8988T (cell line): Measurements from ENCODE around the gene ADGRG6.
"Not testable (repeated sequence)": the region's sequence is repeated elsewhere in the genome, so short reads cannot be mapped to it uniquely, and the experiment has no call there.

Source experiments
- DNase-seq: peaks from one replicate; pipeline ENCODE4 v3.0.0; 2011

Gene ADGRG6

DNA sequence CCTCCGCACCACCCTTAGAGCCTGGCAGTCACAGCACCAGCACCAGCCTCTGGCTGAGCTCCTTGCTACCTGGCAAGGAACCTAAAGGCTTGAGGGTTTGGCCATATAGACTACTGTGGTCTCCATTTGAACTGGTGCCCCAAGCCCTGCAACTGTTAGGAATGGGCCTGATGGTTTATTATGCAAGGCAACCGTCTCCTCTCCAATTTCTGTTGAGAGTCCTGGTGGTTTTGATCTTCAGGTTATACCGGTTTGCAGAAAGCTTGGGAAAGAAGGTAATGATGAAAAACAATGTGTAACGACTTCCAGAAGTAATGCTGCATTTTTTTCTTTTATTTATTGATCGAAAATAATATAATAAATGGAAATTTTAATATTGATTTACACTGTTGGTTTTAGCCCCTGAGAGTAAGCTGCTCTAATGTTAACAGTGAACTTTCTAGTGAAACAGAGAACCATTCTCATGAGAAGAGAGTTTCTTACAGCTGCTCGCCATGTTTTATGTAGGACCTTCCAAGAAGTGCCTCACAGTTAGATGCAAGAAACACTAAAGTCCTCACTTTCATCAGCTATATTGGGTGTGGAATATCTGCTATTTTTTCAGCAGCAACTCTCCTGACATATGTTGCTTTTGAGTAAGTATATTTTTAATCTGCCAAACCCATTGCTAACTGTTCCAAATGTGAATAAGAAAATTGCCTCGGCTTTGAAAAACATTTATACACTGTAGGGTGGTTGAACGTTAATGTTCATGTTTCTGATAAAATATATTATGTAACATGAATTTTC lies 112.8 kb downstream of the ADGRG6 start:
- DNase-seq: no peak

DNA sequence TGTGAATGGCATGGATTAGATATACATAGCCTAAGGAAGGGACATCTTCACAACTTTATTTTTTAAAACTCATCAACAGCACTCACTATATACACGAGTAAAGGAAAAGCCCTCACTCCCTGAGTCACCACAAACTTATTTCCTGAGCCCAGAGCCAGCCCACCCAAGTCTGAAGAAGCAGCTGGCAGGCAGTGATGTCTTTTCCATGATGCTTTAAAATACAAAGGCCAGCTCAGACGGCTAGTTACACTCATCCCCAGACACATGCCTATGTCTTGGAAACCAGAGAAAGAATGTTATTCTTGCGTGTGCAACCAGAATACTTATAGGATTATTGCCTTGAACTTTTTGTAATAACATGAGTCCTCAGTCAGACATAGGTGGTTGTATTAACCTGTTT lies 114.4 kb downstream of the ADGRG6 start:
- no peak for DNase-seq

DNA sequence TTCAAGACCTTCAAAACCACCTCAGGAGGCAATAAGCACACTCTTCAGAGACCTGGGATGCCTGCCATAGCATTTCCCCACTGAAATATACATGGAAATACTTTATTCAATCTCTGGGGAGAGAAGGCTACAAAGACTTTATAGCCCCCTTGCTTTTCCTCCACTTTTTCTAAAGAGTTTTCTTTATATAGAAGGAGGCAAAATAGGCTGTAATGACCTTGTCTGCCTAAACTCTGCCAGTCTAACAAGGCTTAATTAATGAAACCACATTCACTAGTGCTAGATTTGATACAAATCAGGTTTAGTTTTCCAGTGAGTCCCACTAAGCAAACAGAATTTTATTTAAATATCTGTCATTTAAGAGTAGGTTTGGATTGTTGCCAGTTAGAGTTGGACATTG lies 114.9 kb downstream of the ADGRG6 start:
- DNase-seq: no peak

DNA sequence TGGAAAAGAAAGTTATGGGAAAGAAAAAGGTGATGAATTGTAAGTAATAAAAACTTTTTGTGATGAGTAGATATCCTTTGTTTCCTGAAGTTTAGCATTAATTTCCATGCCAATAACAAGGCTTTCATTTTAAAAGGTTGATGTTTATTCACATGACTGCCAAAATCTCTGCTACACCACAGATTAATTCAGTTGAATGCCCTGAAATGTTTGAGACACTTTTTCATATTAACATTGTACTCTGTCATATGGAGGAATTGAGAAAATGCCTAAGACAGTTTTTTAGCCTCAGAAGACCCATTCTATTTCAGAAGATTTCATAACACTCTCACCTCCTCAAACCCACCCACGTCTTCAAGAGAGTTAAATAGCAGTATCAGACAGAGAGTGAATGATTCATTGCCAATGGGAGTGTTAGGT lies 115.5 kb downstream of the ADGRG6 start:
- DNase-seq: no peak

GRCh38 chr6:142419071-142419470 lies 117.3 kb downstream of the ADGRG6 start:
- DNase-seq: no peak

DNA sequence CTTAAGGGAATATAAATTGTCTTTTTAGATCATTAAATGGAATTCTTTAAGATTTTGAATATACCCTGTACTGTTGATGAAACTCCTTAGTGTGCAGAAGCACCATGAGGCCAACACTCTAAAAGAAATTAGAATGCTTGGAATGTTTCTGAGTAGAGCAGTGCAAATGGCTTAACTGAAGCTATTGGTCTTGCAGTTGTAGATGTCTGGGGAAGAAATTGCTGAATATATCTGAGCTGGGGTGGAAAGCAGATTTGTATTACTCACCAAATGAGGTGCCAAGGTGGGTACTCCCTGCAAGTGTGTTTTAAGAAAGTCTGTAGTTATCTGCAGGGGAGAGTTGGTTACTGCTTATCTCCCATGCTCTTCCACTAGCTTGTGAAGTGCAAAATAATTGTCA lies 119.0 kb downstream of the ADGRG6 start:
- no peak for DNase-seq

- DNase-seq: no peak
These were observed 119.7 kb downstream of the ADGRG6 start for GRCh38 chr6:142421285-142422117.

GRCh38 chr6:142426444-142427132 lies 124.8 kb downstream of the ADGRG6 start:
- DNase-seq: not testable (repeated sequence)

DNA sequence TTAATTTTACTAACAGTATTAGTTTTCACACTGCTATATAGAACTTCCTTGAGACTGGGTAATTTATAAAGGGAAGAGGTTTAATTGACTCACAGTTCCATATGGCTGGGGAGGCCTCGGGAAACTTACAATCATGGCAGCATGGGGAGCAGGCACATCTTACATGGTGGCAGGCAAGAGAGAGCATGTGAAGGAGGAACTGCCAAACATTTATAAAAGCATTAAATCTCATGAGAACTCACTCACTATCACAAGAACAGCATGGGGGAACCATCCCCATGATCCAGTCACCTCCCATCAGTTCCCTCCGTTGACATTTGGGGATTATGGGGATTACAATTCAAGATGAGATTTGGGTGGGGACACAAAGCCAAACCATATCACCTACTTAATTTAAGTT lies 126.7 kb downstream of the ADGRG6 start:
- DNase-seq: not testable (repeated sequence)

GRCh38 chr6:142429195-142429594 lies 127.4 kb downstream of the ADGRG6 start:
- no peak for DNase-seq

- DNase-seq: no peak
These were observed 131.6 kb downstream of the ADGRG6 start for GRCh38 chr6:142433419-142433818.

DNA sequence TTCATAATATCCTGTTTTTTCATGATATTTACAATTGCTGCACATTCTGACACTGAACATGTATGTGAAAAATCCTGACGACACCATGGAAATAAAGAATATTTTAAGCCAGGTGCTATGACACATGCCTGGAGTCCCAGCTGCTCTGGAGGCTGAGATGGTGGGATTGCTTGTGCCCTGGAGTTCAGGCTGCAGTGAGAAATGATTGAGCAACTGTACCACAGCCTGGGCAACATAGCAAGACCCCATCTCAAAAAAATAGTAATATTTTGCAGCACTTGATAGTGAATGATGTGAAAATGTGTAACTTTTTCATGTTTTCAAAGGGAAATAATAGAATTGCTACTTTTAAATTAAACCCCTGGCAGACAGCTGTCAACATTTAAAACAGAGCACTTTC lies 137.1 kb downstream of the ADGRG6 start:
- DNase-seq: no peak

- DNase-seq: no peak
These were observed 138.9 kb downstream of the ADGRG6 start for GRCh38 chr6:142440600-142441293.

DNA sequence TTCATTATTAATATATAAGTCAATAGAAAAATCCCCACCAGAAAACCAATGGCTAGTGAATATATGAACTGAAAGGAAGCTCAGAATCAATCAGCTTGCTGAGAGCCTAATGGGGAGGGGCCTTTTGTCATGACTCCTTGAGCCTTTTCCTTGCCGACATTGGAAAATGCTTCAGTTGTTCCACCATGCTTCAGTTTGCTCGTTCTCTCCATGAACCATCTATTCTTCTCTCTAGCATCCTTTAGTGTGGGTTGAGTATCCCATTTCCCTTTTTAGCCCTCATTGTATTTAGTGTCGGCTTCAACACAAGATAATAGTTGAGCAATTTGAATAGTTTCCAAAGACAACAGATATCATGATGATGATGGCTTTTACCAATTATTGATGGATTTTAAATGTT lies 139.9 kb downstream of the ADGRG6 start:
- DNase-seq: no peak

DNA sequence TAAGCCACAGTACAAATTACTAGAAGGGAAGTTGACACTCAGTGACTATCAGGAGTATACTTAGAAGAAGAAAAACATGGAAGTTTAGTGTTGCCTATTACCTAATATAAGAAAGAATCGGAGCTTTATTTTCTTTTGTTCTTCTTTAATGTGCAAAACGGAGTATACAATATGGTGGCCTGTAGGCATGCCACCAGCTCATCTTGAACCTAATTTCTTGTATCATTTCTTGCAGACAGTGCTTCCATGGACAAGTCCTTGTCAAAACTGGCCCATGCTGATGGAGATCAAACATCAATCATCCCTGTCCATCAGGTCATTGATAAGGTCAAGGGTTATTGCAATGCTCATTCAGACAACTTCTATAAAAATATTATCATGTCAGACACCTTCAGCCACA lies 141.3 kb downstream of the ADGRG6 start:
- DNase-seq: no peak

- DNase-seq: no peak
These were observed 141.7 kb downstream of the ADGRG6 start for GRCh38 chr6:142443532-142443931.

GRCh38 chr6:142444376-142444775 lies 142.6 kb downstream of the ADGRG6 start:
- no peak for DNase-seq

- no peak for DNase-seq
These were observed 143.1 kb downstream of the ADGRG6 start for GRCh38 chr6:142444881-142445301.

DNA sequence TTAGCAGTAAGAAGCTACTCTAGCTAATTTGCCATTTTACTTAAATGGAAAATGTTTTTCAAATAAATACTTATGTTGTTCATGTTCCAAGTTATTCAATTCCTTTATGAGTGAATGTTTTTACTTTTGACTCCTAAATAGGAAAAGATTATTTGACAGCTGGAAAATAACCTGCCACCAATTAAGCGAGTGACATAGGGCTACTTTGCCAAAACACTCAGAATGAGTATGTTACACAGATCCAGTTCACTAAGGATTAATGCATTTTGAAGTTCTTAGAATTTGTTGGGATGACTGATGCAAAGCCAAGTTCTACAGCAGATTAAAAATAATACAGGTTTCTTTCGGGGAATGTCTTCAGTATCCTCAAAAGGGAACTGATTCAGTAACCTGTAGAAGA lies 144.4 kb downstream of the ADGRG6 start:
- DNase-seq: no peak

DNA sequence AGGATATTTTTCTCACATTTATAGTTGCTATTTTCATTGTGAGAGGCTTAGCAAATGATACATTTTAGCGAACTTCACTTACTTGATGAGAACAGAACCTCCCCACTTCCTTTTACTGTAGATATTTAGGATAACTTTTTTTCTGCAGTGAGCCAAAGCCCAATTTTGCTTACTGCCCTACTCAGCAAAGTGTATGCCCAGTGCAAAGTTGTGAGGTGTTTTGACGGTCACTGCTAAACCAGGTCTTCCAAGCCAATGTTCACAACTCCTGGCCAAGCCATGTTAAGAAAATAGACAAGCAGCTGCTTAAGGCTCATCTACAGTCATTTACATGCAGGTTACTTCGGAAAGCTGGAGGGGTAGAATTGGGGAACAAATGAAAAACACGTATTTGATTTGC lies 144.8 kb downstream of the ADGRG6 start:
- DNase-seq: no peak

DNA sequence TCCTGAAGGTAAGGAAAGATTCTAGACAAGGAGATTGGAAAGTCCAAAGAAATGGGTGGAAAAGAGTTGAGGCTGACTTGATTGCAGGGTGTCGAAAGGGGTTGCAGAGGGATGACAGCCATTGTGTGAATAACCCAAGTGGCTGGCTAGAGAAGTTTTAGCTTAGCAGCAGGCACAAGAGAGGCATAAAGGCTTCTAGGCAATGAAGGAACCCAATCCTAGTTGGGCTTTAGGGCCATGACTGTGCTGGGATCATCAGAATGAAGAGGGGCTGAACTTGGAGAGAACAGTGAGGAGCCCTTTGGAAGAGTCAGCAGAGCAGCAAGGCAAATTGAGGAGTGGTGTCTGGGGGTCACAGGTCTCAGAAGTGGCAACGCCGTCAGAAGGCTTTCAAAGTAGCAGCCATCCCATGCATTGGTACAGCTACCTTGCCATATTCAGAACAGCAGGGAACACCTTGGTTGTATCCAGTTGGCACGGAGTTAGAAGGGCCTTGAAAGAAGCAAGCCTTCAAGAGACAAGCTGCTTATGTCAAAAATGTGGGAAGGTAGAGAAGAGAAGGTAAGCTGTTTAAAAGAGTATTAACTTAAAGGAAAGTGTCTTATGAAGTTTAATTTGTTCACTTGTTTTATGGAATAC lies 146.4 kb downstream of the ADGRG6 start:
- DNase-seq: no peak

GRCh38 chr6:142450856-142451255 lies 149.0 kb downstream of the ADGRG6 start:
- not testable (repeated sequence) for DNase-seq
